Measurements from ENCODE around the gene VASH1. TPM values are rescaled to one million over a fixed set of nuclear protein-coding genes. Genes with fewer than 3 reads are reported as not detected.
A peak's percentile ranks its signal among the peaks of the same experiment; 100 is the strongest.

Gene VASH1
- total and polyA plus RNA-seq, 2 of the 13 experiments (the other 11 are each of a cell fraction or from before 2014, with no cell fraction given), result 0.11 to 0.24 TPM

GRCh38 chr14:76829650-76830421 is 68.6 kb downstream of the VASH1 start:
- no TSS peak for BruUV-seq (replicated peaks)
- DNase-seq (ENCODE audit: low spot score) (peak; percentile 91), ATAC-seq (peak; percentile 81), FAIRE-seq (peak; percentile 75)
- no peaks in the 10 kb centered on the region for H3K36me3 ChIP-seq (replicated peaks in 1 of 2; ENCODE audit: control insufficient read depth in 1 of 2, insufficient read depth in 2 of 2, low read length in 2 of 2)
- H3K4me2 ChIP-seq (ENCODE audit: low read depth, low read length), result peak overlapping the region; percentile 92
- intact Hi-C loops (cut with micrococcal nuclease; ENCODE audit: unreplicated experiment), result loop anchor here (2.0 kb wide), 1 partner anchor 17 kb away; the partner anchor contains the start of gene ANGEL1
- H2AFZ ChIP-seq (ENCODE audit: low read length), result peak overlapping the region; percentile 55
- no peaks in the 10 kb centered on the region for H3K9me3 ChIP-seq (ENCODE audit: low read length)
- H4K20me1 ChIP-seq (ENCODE audit: insufficient read depth, low read length), result no peaks in the 10 kb centered on the region
- POLR2A ChIA-PET, result interaction anchor here (1.4 to 6.4 kb wide), 2 partner anchors 17 to 23 kb away, joined by 5 to 62 read pairs; partner anchors contain the start of gene ANGEL1
- H3K27me3 ChIP-seq (ENCODE audit: control insufficient read depth in 1 of 2, insufficient read depth in 2 of 2, low read length in 2 of 2), result no peaks in the 10 kb centered on the region
- CTCF ChIA-PET (ENCODE audit: low intra/inter-chr PET ratio, low total read pairs), result no interaction called here
- in situ Hi-C loops (cut with HindIII; ENCODE audit: extremely low pct_ligation_motif_present, low pct_unique_long_range_greater_than_20kb), result no loop called here
- no peaks in the 10 kb centered on the region for H3K79me2 ChIP-seq (ENCODE audit: insufficient read depth, low read length)
- H3K27ac ChIP-seq (ENCODE audit: extremely low read length, insufficient read depth, low read length), result peak overlapping the region; percentile 67
- peak overlapping the region; percentile 23; the same call in 1 of the 2 replicates for H3K9ac ChIP-seq (ENCODE audit: insufficient read depth, low read depth, low read length)
- H3K4me3 ChIP-seq (replicated peaks in 1 of 3; ENCODE audit: insufficient read depth in 1 of 3, low read depth in 2 of 3, low read length in 3 of 3), result peak overlapping the region; percentile 16 to 53 (median 18); a peak in 4 of 6 replicates
- H3K4me1 ChIP-seq (ENCODE audit: insufficient read depth, low read length), result peaks cover 66% of the 10 kb centered on the region
- WGBS (ENCODE audit: low lambda C conversion rate), result 0% methylated on average over 4 of the region's 7 CpGs
- 0 out of 2 replicates have a peak, but pooled peaks have one; percentile 33 for TF ChIP-seq JUN (CRISPR knock-in tag; IDR thresholded peaks at IDR 0.05)
- TF ChIP-seq SAFB2 (CRISPR knock-in tag; IDR thresholded peaks at IDR 0.05; ENCODE audit: borderline replicate concordance, low read depth), result no peak
- TF ChIP-seq U2AF2 (IDR thresholded peaks at IDR 0.05; ENCODE audit: low read depth, low read length), result no peak
- no peak for TF ChIP-seq RBAK (CRISPR knock-in tag; IDR thresholded peaks at IDR 0.05)
- TF ChIP-seq CREB1 (IDR thresholded peaks at IDR 0.05), result no peak
- TF ChIP-seq CREB1 (CRISPR knock-in tag; IDR thresholded peaks at IDR 0.05), result no peak
- TF ChIP-seq JDP2 (CRISPR knock-in tag; IDR thresholded peaks at IDR 0.05; ENCODE audit: borderline replicate concordance), result no peak
- no peak for TF ChIP-seq ZBTB33 (CRISPR knock-in tag; IDR thresholded peaks at IDR 0.05)
- TF ChIP-seq ZSCAN30 (CRISPR knock-in tag; IDR thresholded peaks at IDR 0.05), result no peak
- no peak for TF ChIP-seq KLF6 (CRISPR knock-in tag; IDR thresholded peaks at IDR 0.05)
- no peak for TF ChIP-seq KLF15 (CRISPR knock-in tag; IDR thresholded peaks at IDR 0.05; ENCODE audit: borderline replicate concordance)
- TF ChIP-seq, protein P1, sequence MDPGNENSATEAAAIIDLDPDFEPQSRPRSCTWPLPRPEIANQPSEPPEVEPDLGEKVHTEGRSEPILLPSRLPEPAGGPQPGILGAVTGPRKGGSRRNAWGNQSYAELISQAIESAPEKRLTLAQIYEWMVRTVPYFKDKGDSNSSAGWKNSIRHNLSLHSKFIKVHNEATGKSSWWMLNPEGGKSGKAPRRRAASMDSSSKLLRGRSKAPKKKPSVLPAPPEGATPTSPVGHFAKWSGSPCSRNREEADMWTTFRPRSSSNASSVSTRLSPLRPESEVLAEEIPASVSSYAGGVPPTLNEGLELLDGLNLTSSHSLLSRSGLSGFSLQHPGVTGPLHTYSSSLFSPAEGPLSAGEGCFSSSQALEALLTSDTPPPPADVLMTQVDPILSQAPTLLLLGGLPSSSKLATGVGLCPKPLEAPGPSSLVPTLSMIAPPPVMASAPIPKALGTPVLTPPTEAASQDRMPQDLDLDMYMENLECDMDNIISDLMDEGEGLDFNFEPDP (CRISPR knock-in tag; conservative IDR thresholded peaks at IDR 0.05), result no peak
- 0 out of 2 replicates have a peak, but pooled peaks have one; percentile 36 for TF ChIP-seq SAP130 (CRISPR knock-in tag; IDR thresholded peaks at IDR 0.05; ENCODE audit: low read depth)
- TF ChIP-seq ZGPAT (CRISPR knock-in tag; IDR thresholded peaks at IDR 0.05), result peak; percentile 52; the same call in 1 of the 2 replicates
- TF ChIP-seq, protein P2, sequence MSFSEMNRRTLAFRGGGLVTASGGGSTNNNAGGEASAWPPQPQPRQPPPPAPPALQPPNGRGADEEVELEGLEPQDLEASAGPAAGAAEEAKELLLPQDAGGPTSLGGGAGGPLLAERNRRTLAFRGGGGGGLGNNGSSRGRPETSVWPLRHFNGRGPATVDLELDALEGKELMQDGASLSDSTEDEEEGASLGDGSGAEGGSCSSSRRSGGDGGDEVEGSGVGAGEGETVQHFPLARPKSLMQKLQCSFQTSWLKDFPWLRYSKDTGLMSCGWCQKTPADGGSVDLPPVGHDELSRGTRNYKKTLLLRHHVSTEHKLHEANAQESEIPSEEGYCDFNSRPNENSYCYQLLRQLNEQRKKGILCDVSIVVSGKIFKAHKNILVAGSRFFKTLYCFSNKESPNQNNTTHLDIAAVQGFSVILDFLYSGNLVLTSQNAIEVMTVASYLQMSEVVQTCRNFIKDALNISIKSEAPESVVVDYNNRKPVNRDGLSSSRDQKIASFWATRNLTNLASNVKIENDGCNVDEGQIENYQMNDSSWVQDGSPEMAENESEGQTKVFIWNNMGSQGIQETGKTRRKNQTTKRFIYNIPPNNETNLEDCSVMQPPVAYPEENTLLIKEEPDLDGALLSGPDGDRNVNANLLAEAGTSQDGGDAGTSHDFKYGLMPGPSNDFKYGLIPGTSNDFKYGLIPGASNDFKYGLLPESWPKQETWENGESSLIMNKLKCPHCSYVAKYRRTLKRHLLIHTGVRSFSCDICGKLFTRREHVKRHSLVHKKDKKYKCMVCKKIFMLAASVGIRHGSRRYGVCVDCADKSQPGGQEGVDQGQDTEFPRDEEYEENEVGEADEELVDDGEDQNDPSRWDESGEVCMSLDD (CRISPR knock-in tag; IDR thresholded peaks at IDR 0.05; ENCODE audit: borderline replicate concordance), result no peak
- no peak for TF ChIP-seq ZNF629 (CRISPR knock-in tag; conservative IDR thresholded peaks at IDR 0.05)
- no peak for TF ChIP-seq NBN (conservative IDR thresholded peaks at IDR 0.05)
